ENCODE results near the gene GJA4.
A peak's percentile ranks its signal among the peaks of the same experiment; 100 is the strongest.

DNA sequence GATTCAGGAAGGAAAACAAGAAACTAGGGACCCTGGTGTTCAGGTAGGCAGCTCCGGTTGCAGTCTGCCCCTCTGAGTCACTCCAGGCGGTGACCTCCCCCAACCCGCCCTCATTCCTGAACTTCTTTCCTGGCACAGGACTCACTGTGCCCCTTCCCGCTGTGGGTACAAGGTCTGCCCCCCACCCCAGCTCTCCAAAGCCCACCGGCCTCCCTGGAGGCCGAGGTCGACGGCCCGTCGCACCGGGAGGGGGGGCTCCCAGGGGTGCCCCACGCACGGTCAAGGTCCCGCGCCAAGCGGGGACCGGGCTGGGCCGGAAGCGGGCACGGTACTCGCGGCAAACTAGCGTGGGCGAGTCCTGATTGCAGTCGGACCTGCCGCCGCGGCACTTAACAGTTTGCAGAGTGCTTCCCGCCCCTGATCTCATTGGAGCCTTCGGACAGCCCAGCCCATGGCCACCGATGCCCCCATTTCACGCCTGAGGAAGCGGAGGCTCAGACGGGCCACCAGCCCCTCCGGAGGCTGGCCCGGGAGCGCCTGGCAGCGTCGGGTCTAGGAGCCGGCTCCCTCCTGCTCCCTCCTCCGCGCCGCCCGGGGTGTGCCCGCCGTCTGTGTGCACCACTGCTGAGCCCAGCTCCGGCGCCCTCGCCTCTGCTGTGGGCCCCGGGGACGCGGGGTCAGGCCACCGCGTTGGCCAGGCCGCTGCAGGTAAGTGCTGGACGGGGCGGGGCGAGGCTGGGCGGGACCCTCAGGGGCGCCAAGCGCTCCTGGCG lies 11.5 kb upstream of the GJA4 start, which contains the start of gene GJB3:
- TF ChIP-seq CTCF (IDR thresholded peaks at IDR 0.05) (no peak), POLR2A (IDR thresholded peaks at IDR 0.05) (peak in 2 of 4 donors; percentile 13 to 49)

Measured in esophagus squamous epithelium (tissue), 4 donors.